Adrenal gland (tissue), 12 donors: Measurements from ENCODE around the gene UBXN2A. TPM values are rescaled to one million over a fixed set of nuclear protein-coding genes. Genes with fewer than 3 reads are reported as not detected.

ENCODE experiments used
- DNase-seq, 7 donors: peaks; one replicate each; pipeline ENCODE4 v3.0.0-alpha.2; 2019 to 2020
- H3K27ac ChIP-seq, 5 donors: fragments of 200-600 bp; sonication (generic) in 4 of 5; 1 replicate in 3 of 5; 2 replicates in 2 of 5; pipeline versions ENCODE4 v1.5.1 to v1.8.0; 2016 to 2020; ENCODE audit warnings: mild to moderate bottlenecking in 1 of 5
- H3K27me3 ChIP-seq: fragments of 200-600 bp; 2 replicates; pipeline ENCODE4 v1.8.0; 2021
- H3K36me3 ChIP-seq, 2 donors: fragments of 200-600 bp; replicated peaks in 1 of 2; 1 replicate in 1 of 2; 2 replicates in 1 of 2; pipeline versions ENCODE4 v1.5.1 to v1.8.0; 2018 to 2022
- H3K4me1 ChIP-seq, 2 donors: fragments of 200-600 bp; replicated peaks in 1 of 2; 1 replicate in 1 of 2; 2 replicates in 1 of 2; pipeline versions ENCODE4 v1.5.1 to v1.8.0; 2018 to 2021
- H3K4me3 ChIP-seq, 4 donors: fragments of 200-600 bp; sonication (generic) in 3 of 4; one replicate each; pipeline ENCODE4 v1.5.1; 2016 to 2018
- H3K9me3 ChIP-seq, 3 donors: fragments of 200-600 bp; sonication (generic) in 1 of 3; replicated peaks in 1 of 3; 1 replicate in 2 of 3; 2 replicates in 1 of 3; pipeline versions ENCODE4 v1.5.1 to v1.8.0; 2016 to 2021
- POLR2A ChIP-seq, 2 donors: fragments of 450-650 bp; IDR thresholded peaks; one replicate each; pipeline ENCODE4 v1.6.1; 2017; ENCODE audit warnings: antibody characterized with exemption in 2 of 2, mild to moderate bottlenecking in 2 of 2, moderate library complexity in 1 of 2
- WGBS, 4 donors: extraction: QIAGEN DNeasy Blood & Tissue Kit in 2 of 4; methylation state at CpG; one replicate each; pipeline versions ENCODE4 v1.1.5 to v1.1.7; 2013 to 2017; 5-methylcytosine and 5-hydroxymethylcytosine counted together
- intact Hi-C, 2 donors: fragments of 100-400 bp; cut with DNase I; formaldehyde crosslinking; loops; one replicate each; pipeline versions ENCODE4 v1.14.1 to v1.15.0; 2022 to 2023
- polyA plus RNA-seq, 3 donors: library from polyadenylated mRNA; stranded (reverse); fragments of 200-250 nt in 2 of 3; fragments of 350-450 nt in 1 of 3; fragmentation: Illumina TruSeq in 1 of 3; extraction: RNeasy Lipid Tissue Mini Kit (QIAGEN cat#74804) in 1 of 3; gene quantifications; one replicate each; pipeline ENCODE4 v1.2.3, GENCODE V29; 2013 to 2014
- total RNA-seq, 9 donors: library from RNA; depleted of rRNA in 4 of 9; stranded (reverse); fragments of >200 nt in 4 of 9; fragments of 120-200 nt in 1 of 9; fragmentation: NEBNext Ultra II Directional in 1 of 9; extraction: Animal tissue kit (Norgen Biotek cat#: 25700) in 1 of 9; gene quantifications; one replicate each; pipeline versions ENCODE4 v1.1.0 to v1.2.4, GENCODE V29; 2013 to 2023
- TF ChIP-seq, protein P1 (sequence below), 6 experiments: fragments of 450-650 bp in 4 of 6; fragments of 200-600 bp in 2 of 6; sonication (generic) in 1 of 6; IDR thresholded peaks; 1 replicate in 5 of 6; 2 replicates in 1 of 6; pipeline versions ENCODE4 v1.5.1 to v1.8.0; 2016 to 2021; ENCODE audit warnings: antibody characterized with exemption in 6 of 6, mild to moderate bottlenecking in 2 of 6, moderate library complexity in 1 of 6
- donor health status: healthy with polysubstance abuse.
- donor health status: Bipolar disorder and iron deficiency.
- donor health status: DM: yes; HTN: yes; CAD: no.
- donor health status: DM: no; HTN: no; CAD: no.
- donor health status: DM: no; HTN: no; CAD: no.
- donor health status: DM: yes; HTN: yes; CAD: no.

UBXN2A gene
- total and polyA plus RNA-seq, 12 donors, result 5.4 to 17.3 (median 11.0) TPM

GRCh38 chr2:24022324-24022974 lies 82.2 kb downstream of the UBXN2A start:
- 80 to 88% (median 87%) methylated on average over 12 to 14 of the region's 14 CpGs for WGBS, 4 donors
- Histone ChIP-seq H3K4me1 (no peaks in the 10 kb centered on the region), H3K4me3 (no peak overlapping the region), H3K27me3 (no peaks in the 10 kb centered on the region), H3K27ac (no peak overlapping the region), H3K36me3 (no peaks in the 10 kb centered on the region), H3K9me3 (no peaks in the 10 kb centered on the region)
- DNase-seq, result no peak
- intact Hi-C loops, result no loop called here
- TF ChIP-seq, protein P1, sequence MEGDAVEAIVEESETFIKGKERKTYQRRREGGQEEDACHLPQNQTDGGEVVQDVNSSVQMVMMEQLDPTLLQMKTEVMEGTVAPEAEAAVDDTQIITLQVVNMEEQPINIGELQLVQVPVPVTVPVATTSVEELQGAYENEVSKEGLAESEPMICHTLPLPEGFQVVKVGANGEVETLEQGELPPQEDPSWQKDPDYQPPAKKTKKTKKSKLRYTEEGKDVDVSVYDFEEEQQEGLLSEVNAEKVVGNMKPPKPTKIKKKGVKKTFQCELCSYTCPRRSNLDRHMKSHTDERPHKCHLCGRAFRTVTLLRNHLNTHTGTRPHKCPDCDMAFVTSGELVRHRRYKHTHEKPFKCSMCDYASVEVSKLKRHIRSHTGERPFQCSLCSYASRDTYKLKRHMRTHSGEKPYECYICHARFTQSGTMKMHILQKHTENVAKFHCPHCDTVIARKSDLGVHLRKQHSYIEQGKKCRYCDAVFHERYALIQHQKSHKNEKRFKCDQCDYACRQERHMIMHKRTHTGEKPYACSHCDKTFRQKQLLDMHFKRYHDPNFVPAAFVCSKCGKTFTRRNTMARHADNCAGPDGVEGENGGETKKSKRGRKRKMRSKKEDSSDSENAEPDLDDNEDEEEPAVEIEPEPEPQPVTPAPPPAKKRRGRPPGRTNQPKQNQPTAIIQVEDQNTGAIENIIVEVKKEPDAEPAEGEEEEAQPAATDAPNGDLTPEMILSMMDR (IDR thresholded peaks at IDR 0.05), result no peak
- TF ChIP-seq POLR2A (IDR thresholded peaks at IDR 0.05), result no peak

DNA sequence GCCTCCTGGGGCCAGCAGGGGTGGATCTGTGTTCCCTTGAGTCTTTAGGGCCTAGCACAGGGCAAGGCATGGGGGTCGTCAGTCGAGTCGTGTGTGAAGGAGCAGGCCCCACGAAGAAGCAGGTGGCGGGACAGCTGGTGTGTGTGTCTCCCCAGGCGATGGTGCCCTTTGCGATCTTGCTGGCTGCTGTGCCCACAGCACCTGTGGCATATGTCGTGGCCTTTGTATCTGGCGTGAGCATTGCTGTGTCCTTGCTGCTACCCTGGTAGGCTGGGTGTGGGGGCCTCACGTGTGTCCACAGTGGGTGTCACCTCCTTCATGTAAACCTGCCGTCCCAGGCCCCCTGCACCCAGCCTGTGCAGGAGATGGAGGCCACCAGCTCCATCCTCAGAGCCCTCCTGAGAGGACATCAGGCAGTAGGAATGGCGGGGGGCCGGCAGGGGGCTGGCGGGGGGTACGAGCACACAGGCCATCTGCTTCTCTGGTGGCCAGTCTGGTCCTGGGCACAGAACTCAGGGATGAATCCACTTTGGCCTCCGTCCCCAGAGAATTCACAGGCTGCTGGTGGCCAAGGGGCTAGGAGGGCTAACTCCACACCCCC lies 82.8 kb downstream of the UBXN2A start:
- Histone ChIP-seq H3K27me3 (no peaks in the 10 kb centered on the region), H3K4me1 (no peaks in the 10 kb centered on the region), H3K36me3 (no peaks in the 10 kb centered on the region), H3K4me3 (no peak overlapping the region), H3K9me3 (no peaks in the 10 kb centered on the region), H3K27ac (no peak overlapping the region)
- TF ChIP-seq, protein P1 (IDR thresholded peaks at IDR 0.05), result no peak
- no peak for TF ChIP-seq POLR2A (IDR thresholded peaks at IDR 0.05)
- WGBS, 4 donors, result 86 to 94% (median 90%) methylated on average over 7 to 16 of the region's 16 CpGs
- DNase-seq, result no peak
- intact Hi-C loops, result no loop called here

- Histone ChIP-seq H3K9me3 (no peaks in the 10 kb centered on the region), H3K27me3 (no peaks in the 10 kb centered on the region), H3K36me3 (peaks cover 0 to 3% of the 10 kb centered on the region in 2 donors), H3K4me3 (no peak overlapping the region), H3K4me1 (no peaks in the 10 kb centered on the region), H3K27ac (no peak overlapping the region)
- no peak for DNase-seq
- TF ChIP-seq, protein P1 (IDR thresholded peaks at IDR 0.05), result no peak
- no peak for TF ChIP-seq POLR2A (IDR thresholded peaks at IDR 0.05)
- intact Hi-C loops, result no loop called here
- 84 to 90% (median 88%) methylated on average over 9 to 12 of the region's 12 CpGs for WGBS, 4 donors
These were observed 83.8 kb downstream of the UBXN2A start for GRCh38 chr2:24024018-24024417.

- H3K27ac ChIP-seq, result no peak overlapping the region
- intact Hi-C loops, result no loop called here
- WGBS, 4 donors, result 91 to 96% (median 93%) methylated on average over 14 to 17 of the region's 17 CpGs
- no peaks in the 10 kb centered on the region for H3K4me1 ChIP-seq
- no peak overlapping the region for H3K4me3 ChIP-seq
- no peaks in the 10 kb centered on the region for H3K27me3 ChIP-seq
- DNase-seq, result no peak
- H3K36me3 ChIP-seq, result peaks cover 0 to 12% of the 10 kb centered on the region in 2 donors
- H3K9me3 ChIP-seq, result no peaks in the 10 kb centered on the region
- TF ChIP-seq POLR2A (IDR thresholded peaks at IDR 0.05), result no peak
- TF ChIP-seq, protein P1 (IDR thresholded peaks at IDR 0.05), result no peak
These were observed 84.9 kb downstream of the UBXN2A start for GRCh38 chr2:24024996-24025663.
